Naive thymus-derived CD8-positive, alpha-beta T cell (primary cell): ENCODE data around the gene GRIK1. TPM values are rescaled to one million over a fixed set of nuclear protein-coding genes. Genes with fewer than 3 reads are reported as not detected.

ENCODE experiments used
- ATAC-seq, 2 donors: fragments of 150-1000 bp; cut with Tn5 transposase in 1 of 2; sonication (Bioruptor Pico), chemical (Tn5 transposase) in 1 of 2; 1 replicate in 1 of 2; 2 replicates in 1 of 2; pipeline ENCODE4 v1.10.0; 2021; ENCODE audit warnings: mild to moderate bottlenecking in 2 of 2, moderate library complexity in 2 of 2
- POLR2A ChIA-PET: fragments of 350-600 bp; sonication (Branson Sonifier 250); formaldehyde crosslinking; loops from one replicate; lab custom pipeline; 2021; ENCODE audit warnings: antibody characterized with exemption; lab: Charles Lee
- DNase-seq, 10 donors: peaks; one replicate each; pipeline versions ENCODE4 v3.0.0 to v3.0.0-alpha.2; 2020 to 2022
- H3K27ac Mint-ChIP-seq, 10 donors: one replicate each; pipeline ENCODE4 v1.8.0; 2020 to 2022; ENCODE audit warnings: mild to moderate bottlenecking in 10 of 10, mixed read lengths in 10 of 10, moderate library complexity in 4 of 10, inconsistent platforms in 1 of 10
- H3K27me3 Mint-ChIP-seq, 5 donors: one replicate each; pipeline ENCODE4 v1.8.0; 2021 to 2022; ENCODE audit warnings: mixed read lengths in 5 of 5
- H3K36me3 Mint-ChIP-seq, 3 donors: one replicate each; pipeline ENCODE4 v1.8.0; 2020 to 2022; ENCODE audit warnings: mixed read lengths in 3 of 3, mild to moderate bottlenecking in 2 of 3, inconsistent platforms in 1 of 3
- H3K4me1 Mint-ChIP-seq, 4 donors: one replicate each; pipeline ENCODE4 v1.8.0; 2021 to 2022; ENCODE audit warnings: mixed read lengths in 4 of 4
- H3K4me3 Mint-ChIP-seq, 10 donors: one replicate each; pipeline ENCODE4 v1.8.0; 2020 to 2022; ENCODE audit warnings: mild to moderate bottlenecking in 10 of 10, mixed read lengths in 10 of 10, moderate library complexity in 6 of 10, inconsistent platforms in 1 of 10
- H3K9me3 Mint-ChIP-seq, 9 donors: one replicate each; pipeline ENCODE4 v1.8.0; 2020 to 2022; ENCODE audit warnings: mixed read lengths in 9 of 9, mild to moderate bottlenecking in 3 of 9, inconsistent platforms in 1 of 9, moderate library complexity in 1 of 9
- polyA plus RNA-seq, 3 donors: library from polyadenylated mRNA; unstranded; fragments of 300-500 nt; fragmentation: Illumina TruSeq; gene quantifications; one replicate each; pipeline ENCODE4 v1.2.3, GENCODE V29; 2021
- total RNA-seq, 8 experiments: library from RNA in 2 of 8; stranded (reverse) in 2 of 8; gene quantifications; one replicate each; pipeline ENCODE4 v1.2.3 and lab custom pipeline; 2021 to 2026

GRIK1 gene
- total and polyA plus RNA-seq, 5 experiments from 2014 or later, result 0.07 TPM; not detected in 4

- ATAC-seq (no peak), DNase-seq (no peak)
- Mint-ChIP-seq H3K4me1 (no peaks in the 10 kb centered on the region), H3K36me3 (peaks cover 0 to 7% (median 3%) of the 10 kb centered on the region in 3 donors), H3K9me3 (no peaks in the 10 kb centered on the region), H3K27ac (no peak overlapping the region), H3K4me3 (no peak overlapping the region), H3K27me3 (no peaks in the 10 kb centered on the region)
- POLR2A ChIA-PET, result no interaction called here
Observed at GRCh38 chr21:29580732-29581285, 359.0 kb downstream of the GRIK1 start.

- Mint-ChIP-seq H3K36me3 (peaks cover 0 to 10% (median 3%) of the 10 kb centered on the region in 3 donors), H3K27me3 (no peaks in the 10 kb centered on the region), H3K4me3 (no peak overlapping the region), H3K27ac (no peak overlapping the region), H3K9me3 (no peaks in the 10 kb centered on the region), H3K4me1 (no peaks in the 10 kb centered on the region)
- POLR2A ChIA-PET, result no interaction called here
- DNase-seq (no peak), ATAC-seq (no peak)
Observed at GRCh38 chr21:29578306-29578705, 361.5 kb downstream of the GRIK1 start.

- Mint-ChIP-seq H3K4me3 (no peak overlapping the region), H3K27me3 (no peaks in the 10 kb centered on the region), H3K36me3 (peaks cover 0 to 10% (median 7%) of the 10 kb centered on the region in 3 donors), H3K4me1 (no peaks in the 10 kb centered on the region), H3K27ac (no peak overlapping the region), H3K9me3 (no peaks in the 10 kb centered on the region)
- POLR2A ChIA-PET, result no interaction called here
- DNase-seq (no peak), ATAC-seq (no peak)
Observed at GRCh38 chr21:29571949-29572348, 367.8 kb downstream of the GRIK1 start.

- Mint-ChIP-seq H3K27ac (no peak overlapping the region), H3K36me3 (peaks cover 0 to 5% (median 4%) of the 10 kb centered on the region in 3 donors), H3K27me3 (no peaks in the 10 kb centered on the region), H3K4me1 (no peaks in the 10 kb centered on the region), H3K9me3 (no peaks in the 10 kb centered on the region), H3K4me3 (no peak overlapping the region)
- DNase-seq (no peak), ATAC-seq (no peak)
- POLR2A ChIA-PET, result no interaction called here
Observed at GRCh38 chr21:29568020-29568697, 371.6 kb downstream of the GRIK1 start.

DNA sequence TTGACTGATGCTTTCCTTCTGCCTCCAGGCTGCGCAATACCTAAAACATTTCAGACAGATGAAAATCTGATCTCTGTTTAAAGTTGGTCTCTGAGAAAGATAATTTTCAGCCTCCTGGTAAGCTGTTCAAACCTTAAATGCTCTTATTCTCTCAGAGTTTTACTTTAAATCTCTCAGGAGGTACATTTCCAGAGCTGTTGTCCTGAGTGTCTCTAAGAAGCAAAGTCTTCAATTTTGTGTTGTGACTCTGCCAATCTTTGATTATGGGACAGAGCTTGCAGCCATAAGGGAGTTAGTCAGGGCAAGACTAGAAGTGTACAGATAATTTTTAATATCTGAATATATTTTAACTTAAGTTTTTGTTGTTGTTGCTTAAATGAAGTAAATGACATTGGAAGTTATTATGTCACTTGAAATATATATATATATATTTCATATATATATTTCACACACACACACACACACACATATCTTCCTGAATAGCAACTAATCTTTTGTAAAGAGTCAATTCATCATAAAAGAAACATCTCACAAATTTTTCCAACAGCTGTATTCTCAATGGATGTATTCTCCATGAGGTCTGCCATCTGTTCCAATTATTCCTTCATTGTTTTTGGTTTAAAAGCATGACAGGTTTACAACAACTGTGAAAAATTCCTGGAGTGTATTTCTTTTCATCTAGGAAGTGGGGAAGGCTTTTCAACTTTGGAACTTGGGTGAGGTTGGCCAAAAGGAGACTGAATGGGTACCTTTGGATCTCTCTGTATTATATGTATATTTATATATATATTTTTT, 381.7 kb downstream of the GRIK1 start:
- ATAC-seq, result no peak
- peaks cover 0 to 4% (median 0%) of the 10 kb centered on the region in 4 donors for H3K4me1 Mint-ChIP-seq
- H3K27me3 Mint-ChIP-seq, result no peaks in the 10 kb centered on the region
- H3K27ac Mint-ChIP-seq, result no peak overlapping the region
- no peaks in the 10 kb centered on the region for H3K9me3 Mint-ChIP-seq
- no peak for DNase-seq
- H3K4me3 Mint-ChIP-seq, result no peak overlapping the region
- POLR2A ChIA-PET, result no interaction called here
- H3K36me3 Mint-ChIP-seq, result peaks cover 0 to 16% (median 8%) of the 10 kb centered on the region in 3 donors

GRCh38 chr21:29557200-29557599, 382.6 kb downstream of the GRIK1 start:
- POLR2A ChIA-PET, result no interaction called here
- DNase-seq (no peak), ATAC-seq (no peak)
- no peaks in the 10 kb centered on the region for H3K9me3 Mint-ChIP-seq
- H3K27me3 Mint-ChIP-seq, result no peaks in the 10 kb centered on the region
- peaks cover 0 to 15% (median 8%) of the 10 kb centered on the region in 3 donors for H3K36me3 Mint-ChIP-seq
- no peak overlapping the region for H3K4me3 Mint-ChIP-seq
- H3K4me1 Mint-ChIP-seq, result peaks cover 0 to 4% (median 0%) of the 10 kb centered on the region in 4 donors
- no peak overlapping the region for H3K27ac Mint-ChIP-seq

DNA sequence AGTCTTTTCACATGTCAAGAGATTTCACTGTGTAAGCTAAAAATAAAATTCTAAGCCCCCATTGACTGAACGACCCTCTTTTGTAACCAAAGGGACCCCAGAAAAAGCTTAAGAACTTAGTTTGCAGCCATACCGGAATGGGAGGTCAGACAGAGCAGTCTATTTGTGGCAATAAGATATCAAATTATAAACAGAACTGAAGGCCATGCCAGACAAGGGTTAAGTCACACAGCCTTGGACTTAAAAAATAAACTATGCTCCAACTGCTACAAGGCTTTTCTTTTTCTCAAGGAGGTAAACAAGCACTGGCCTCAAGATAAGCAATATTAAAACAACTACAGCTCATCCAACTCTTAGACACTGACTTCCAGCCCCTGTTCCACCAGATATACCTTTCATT, 384.2 kb downstream of the GRIK1 start:
- peaks cover 0 to 6% (median 6%) of the 10 kb centered on the region in 3 donors for H3K36me3 Mint-ChIP-seq
- H3K4me1 Mint-ChIP-seq, result peaks cover 0 to 4% (median 0%) of the 10 kb centered on the region in 4 donors
- H3K9me3 Mint-ChIP-seq, result no peaks in the 10 kb centered on the region
- ATAC-seq, result no peak
- H3K27me3 Mint-ChIP-seq, result no peaks in the 10 kb centered on the region
- no peak for DNase-seq
- POLR2A ChIA-PET, result no interaction called here
- H3K27ac Mint-ChIP-seq, result no peak overlapping the region
- H3K4me3 Mint-ChIP-seq, result no peak overlapping the region

GRCh38 chr21:29550205-29550604, 389.6 kb downstream of the GRIK1 start:
- DNase-seq (no peak), ATAC-seq (no peak)
- Mint-ChIP-seq H3K9me3 (no peaks in the 10 kb centered on the region), H3K27me3 (no peaks in the 10 kb centered on the region), H3K36me3 (peaks cover 3 to 27% (median 17%) of the 10 kb centered on the region in 3 donors), H3K4me1 (peaks cover 0 to 2% (median 0%) of the 10 kb centered on the region in 4 donors), H3K4me3 (no peak overlapping the region), H3K27ac (no peak overlapping the region)
- POLR2A ChIA-PET, result no interaction called here

- no peak for DNase-seq
- no peaks in the 10 kb centered on the region for H3K27me3 Mint-ChIP-seq
- peaks cover 3 to 24% (median 14%) of the 10 kb centered on the region in 3 donors for H3K36me3 Mint-ChIP-seq
- H3K4me3 Mint-ChIP-seq, result no peak overlapping the region
- H3K27ac Mint-ChIP-seq, result no peak overlapping the region
- peaks cover 0 to 2% (median 0%) of the 10 kb centered on the region in 4 donors for H3K4me1 Mint-ChIP-seq
- ATAC-seq, result no peak
- POLR2A ChIA-PET, result no interaction called here
- H3K9me3 Mint-ChIP-seq, result no peaks in the 10 kb centered on the region
Observed at GRCh38 chr21:29549614-29550013, 390.2 kb downstream of the GRIK1 start.

DNA sequence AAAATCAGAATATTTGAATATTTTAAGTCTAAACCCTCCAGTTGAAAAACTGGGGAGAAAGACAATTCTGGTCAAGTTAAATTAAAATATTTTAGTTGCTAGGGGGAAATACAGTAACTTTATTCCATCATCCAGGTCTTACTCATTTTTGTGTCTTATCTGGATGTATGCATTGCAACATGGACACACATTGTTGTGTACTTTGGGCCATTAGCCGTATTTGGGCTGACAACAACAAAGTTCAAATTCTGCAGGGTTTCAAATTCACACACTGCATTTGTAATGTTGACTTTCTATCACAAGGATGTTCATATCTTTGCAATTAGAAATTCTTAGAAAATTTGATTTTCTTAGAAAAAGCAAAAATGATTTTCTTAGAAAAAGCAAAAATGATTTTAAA, 391.8 kb downstream of the GRIK1 start:
- no peak for ATAC-seq
- H3K9me3 Mint-ChIP-seq, result no peaks in the 10 kb centered on the region
- peaks cover 0 to 2% (median 0%) of the 10 kb centered on the region in 4 donors for H3K4me1 Mint-ChIP-seq
- H3K36me3 Mint-ChIP-seq, result peaks cover 3 to 26% (median 14%) of the 10 kb centered on the region in 3 donors
- no peak overlapping the region for H3K27ac Mint-ChIP-seq
- DNase-seq, result no peak
- no peak overlapping the region for H3K4me3 Mint-ChIP-seq
- POLR2A ChIA-PET, result no interaction called here
- no peaks in the 10 kb centered on the region for H3K27me3 Mint-ChIP-seq

- no peak overlapping the region for H3K4me3 Mint-ChIP-seq
- H3K4me1 Mint-ChIP-seq, result peaks cover 0 to 2% (median 0%) of the 10 kb centered on the region in 4 donors
- POLR2A ChIA-PET, result no interaction called here
- peaks cover 3 to 29% (median 11%) of the 10 kb centered on the region in 3 donors for H3K36me3 Mint-ChIP-seq
- no peaks in the 10 kb centered on the region for H3K9me3 Mint-ChIP-seq
- ATAC-seq (no peak), DNase-seq (no peak)
- no peak overlapping the region for H3K27ac Mint-ChIP-seq
- H3K27me3 Mint-ChIP-seq, result no peaks in the 10 kb centered on the region
Observed at GRCh38 chr21:29546071-29546470, 393.7 kb downstream of the GRIK1 start.

- Mint-ChIP-seq H3K27me3 (no peaks in the 10 kb centered on the region), H3K27ac (no peak overlapping the region), H3K36me3 (peaks cover 3 to 33% (median 12%) of the 10 kb centered on the region in 3 donors), H3K4me3 (no peak overlapping the region), H3K4me1 (no peaks in the 10 kb centered on the region), H3K9me3 (peaks cover 0 to 15% (median 11%) of the 10 kb centered on the region in 9 donors)
- DNase-seq (no peak), ATAC-seq (no peak)
- POLR2A ChIA-PET, result no interaction called here
Observed at GRCh38 chr21:29540289-29540688, 399.5 kb downstream of the GRIK1 start.

DNA sequence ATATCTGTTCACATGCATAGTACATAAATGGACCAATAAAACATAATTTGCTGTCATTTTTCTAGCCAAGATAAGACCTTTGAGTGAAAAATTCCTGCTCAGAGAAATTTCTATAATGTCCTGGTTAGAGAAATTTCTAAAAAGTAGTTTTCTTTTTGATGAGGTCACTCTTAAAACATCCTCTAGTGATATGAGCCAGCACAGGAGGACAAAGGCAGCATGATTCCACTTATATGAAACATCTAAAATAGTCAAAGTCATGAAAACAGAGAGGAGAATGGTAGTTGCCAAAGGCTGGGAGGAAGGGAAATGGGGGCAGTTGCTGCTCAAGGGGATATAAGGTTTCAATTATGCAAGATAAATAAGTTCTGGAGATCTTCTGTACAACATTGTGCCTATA, 401.7 kb downstream of the GRIK1 start:
- no peak for DNase-seq
- POLR2A ChIA-PET, result no interaction called here
- no peak overlapping the region for H3K4me3 Mint-ChIP-seq
- no peaks in the 10 kb centered on the region for H3K27me3 Mint-ChIP-seq
- H3K4me1 Mint-ChIP-seq, result no peaks in the 10 kb centered on the region
- H3K36me3 Mint-ChIP-seq, result peaks cover 11 to 50% (median 23%) of the 10 kb centered on the region in 3 donors
- H3K27ac Mint-ChIP-seq, result no peak overlapping the region
- H3K9me3 Mint-ChIP-seq, result peaks cover 0 to 21% (median 11%) of the 10 kb centered on the region in 9 donors
- no peak for ATAC-seq
